Liver (tissue), 9 donors: ENCODE data around the gene RPS10. TPM values are rescaled to one million over a fixed set of nuclear protein-coding genes. Genes with fewer than 3 reads are reported as not detected.

Experiments used
- DNase-seq: peaks from one replicate; pipeline ENCODE4 v3.0.0-alpha.2; 2017; ENCODE audit warnings: low spot score
- H3K27ac ChIP-seq, 2 donors: one replicate each; pipeline ENCODE4 v1.7.0; 2013; ENCODE audit warnings: inconsistent platforms in 2 of 2, low read length in 2 of 2, control low read depth in 1 of 2, low read depth in 1 of 2, mild to moderate bottlenecking in 1 of 2
- H3K27me3 ChIP-seq, 4 donors: one replicate each; pipeline versions ENCODE4 v1.6.1 to v1.7.0; 2013; ENCODE audit warnings: low read length in 3 of 4, inconsistent platforms in 1 of 4, mild to moderate bottlenecking in 1 of 4, moderate library complexity in 1 of 4; ENCODE audit not compliant: control insufficient read depth in 4 of 4, insufficient read depth in 4 of 4
- H3K36me3 ChIP-seq, 4 donors: one replicate each; pipeline versions ENCODE4 v1.6.1 to v1.7.0; 2013; ENCODE audit warnings: low read length in 3 of 4, mild to moderate bottlenecking in 3 of 4, low read depth in 1 of 4, moderate library complexity in 1 of 4; ENCODE audit not compliant: control insufficient read depth in 4 of 4, insufficient read depth in 3 of 4
- H3K4me1 ChIP-seq, 4 donors: one replicate each; pipeline versions ENCODE4 v1.6.1 to v1.7.0; 2013; ENCODE audit warnings: low read length in 3 of 4, mild to moderate bottlenecking in 3 of 4, moderate library complexity in 1 of 4; ENCODE audit not compliant: control insufficient read depth in 4 of 4, insufficient read depth in 4 of 4
- H3K4me3 ChIP-seq, 3 donors: one replicate each; pipeline versions ENCODE4 v1.6.1 to v1.7.0; 2013; ENCODE audit warnings: low read length in 3 of 3, control low read depth in 1 of 3, low read depth in 1 of 3, mild to moderate bottlenecking in 1 of 3
- H3K9ac ChIP-seq, 2 donors: one replicate each; pipeline ENCODE4 v1.7.0; 2013; ENCODE audit warnings: low read length in 2 of 2, mild to moderate bottlenecking in 2 of 2, moderate library complexity in 2 of 2, control low read depth in 1 of 2, low read depth in 1 of 2
- H3K9me3 ChIP-seq, 4 donors: one replicate each; pipeline versions ENCODE4 v1.6.1 to v1.7.0; 2013; ENCODE audit warnings: low read length in 3 of 4; ENCODE audit not compliant: control insufficient read depth in 4 of 4
- CTCF ChIP-seq: fragments of 150-350 bp; IDR thresholded peaks from 2 replicates; pipeline ENCODE4 v1.5.1; 2017; ENCODE audit warnings: improper control_type of control experiment, low read depth, low read length; ENCODE audit not compliant: missing input control
- EGR1 ChIP-seq, 2 donors: IDR thresholded peaks; 2 replicates each; pipeline ENCODE4 v1.6.1; 2016 to 2018; ENCODE audit warnings: antibody characterized with exemption in 2 of 2, low read depth in 2 of 2
- FOXA2 ChIP-seq: IDR thresholded peaks from 2 replicates; pipeline ENCODE4 v1.6.1; 2016; ENCODE audit warnings: antibody characterized with exemption
- GABPA ChIP-seq, 2 donors: IDR thresholded peaks in 1 of 2; conservative IDR thresholded peaks in 1 of 2; 2 replicates each; pipeline ENCODE4 v1.6.1; 2016; ENCODE audit warnings: antibody characterized with exemption in 2 of 2, mild to moderate bottlenecking in 1 of 2, moderate library complexity in 1 of 2
- HNF4A ChIP-seq, 2 donors: conservative IDR thresholded peaks; 2 replicates each; pipeline ENCODE4 v1.6.1; 2016; ENCODE audit warnings: antibody characterized with exemption in 2 of 2, mild to moderate bottlenecking in 2 of 2
- RAD21 ChIP-seq, 2 donors: IDR thresholded peaks; 2 replicates each; pipeline ENCODE4 v1.6.1; 2016; ENCODE audit warnings: antibody characterized with exemption in 2 of 2, mild to moderate bottlenecking in 2 of 2
- RXRA ChIP-seq, 2 donors: IDR thresholded peaks; 2 replicates each; pipeline ENCODE4 v1.6.1; 2017 to 2018; ENCODE audit warnings: antibody characterized with exemption in 2 of 2, mild to moderate bottlenecking in 1 of 2
- SP1 ChIP-seq: IDR thresholded peaks from 2 replicates; pipeline ENCODE4 v1.6.1; 2018; ENCODE audit warnings: antibody characterized with exemption, mild to moderate bottlenecking
- TAF1 ChIP-seq: conservative IDR thresholded peaks from 2 replicates; pipeline ENCODE4 v1.6.1; 2016; ENCODE audit warnings: antibody characterized with exemption, mild to moderate bottlenecking
- ZBTB33 ChIP-seq: IDR thresholded peaks from 2 replicates; pipeline ENCODE4 v1.6.1; 2016; ENCODE audit warnings: antibody characterized with exemption
- WGBS: extraction: QIAGEN DNeasy Blood & Tissue Kit; methylation state at CpG from one replicate; pipeline ENCODE4 v1.1.7; 2013; 5-methylcytosine and 5-hydroxymethylcytosine counted together
- polyA plus RNA-seq, 2 donors: library from polyadenylated mRNA; stranded (reverse) in 1 of 2; unstranded in 1 of 2; fragments of 200-250 nt in 1 of 2; fragments of >200 nt in 1 of 2; fragmentation: Nextera tagmentation in 1 of 2; extraction: Ambion mirVana in 1 of 2; gene quantifications; one replicate each; pipeline versions ENCODE4 v1.2.1 to v1.2.3, GENCODE V29; 2013 to 2015
- total RNA-seq, 2 donors: library from RNA; depleted of rRNA; stranded (reverse); fragments of >200 nt; gene quantifications; one replicate each; pipeline ENCODE4 v1.2.3, GENCODE V29; 2014
- TF ChIP-seq, protein P1 (sequence below): IDR thresholded peaks from 2 replicates; pipeline ENCODE4 v1.6.1; 2016; ENCODE audit warnings: antibody characterized with exemption
- donor health status: healthy.
- donor health status: healthy.
- donor health status: healthy.
- donor health status: healthy.
- donor health status: healthy.

Gene RPS10
- total and polyA plus RNA-seq, 4 donors, result 294 to 970 (median 832) TPM

DNA sequence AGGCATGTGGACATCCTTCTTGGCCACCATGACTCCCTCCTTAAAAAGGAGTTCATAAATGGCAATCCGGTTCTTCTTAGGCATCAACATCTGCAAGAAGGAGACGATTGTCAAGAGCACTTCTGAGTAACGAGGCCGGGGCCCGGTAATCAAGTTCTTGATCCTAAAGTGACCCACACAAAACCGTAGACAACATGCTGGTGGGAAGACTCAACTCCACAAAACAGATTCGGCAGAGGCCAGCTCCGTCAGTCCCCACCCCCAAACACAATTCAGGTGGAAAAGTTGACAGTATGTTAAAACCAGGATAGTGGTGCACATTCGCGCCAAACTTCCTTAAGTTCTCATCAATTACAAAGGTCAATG is 754 bp downstream of the RPS10 start:
- Histone ChIP-seq H3K9ac (peak overlapping the region; percentile 77 to 94), H3K4me3 (peak overlapping the region; percentile 82 to 99 (median 96)), H3K27ac (peak overlapping the region; percentile 77 to 79), H3K4me1 (peaks cover 0 to 15% (median 3%) of the 10 kb centered on the region in 4 donors), H3K36me3 (peaks cover 8 to 41% (median 27%) of the 10 kb centered on the region in 4 donors), H3K27me3 (no peaks in the 10 kb centered on the region), H3K9me3 (no peaks in the 10 kb centered on the region)
- TF ChIP-seq RXRA (IDR thresholded peaks at IDR 0.05) (no peak), CTCF (no peak), GABPA (IDR thresholded peaks at IDR 0.05 in 1 of 2, conservative IDR thresholded peaks at IDR 0.05 in 1 of 2) (no peak), TAF1 (no peak), HNF4A (conservative IDR thresholded peaks at IDR 0.05) (no peak), ZBTB33 (no peak), RAD21 (IDR thresholded peaks at IDR 0.05) (no peak)
- 9% methylated on average over 10 of the region's 10 CpGs for WGBS
- no peak for DNase-seq

GRCh38 chr6:34424200-34425131 is 1.4 kb downstream of the RPS10 start:
- Histone ChIP-seq H3K36me3 (peaks cover 8 to 45% (median 31%) of the 10 kb centered on the region in 4 donors), H3K27me3 (no peaks in the 10 kb centered on the region), H3K27ac (no peak overlapping the region), H3K9ac (peak overlapping the region; percentile 77 to 94), H3K9me3 (no peaks in the 10 kb centered on the region), H3K4me1 (peaks cover 0 to 15% (median 3%) of the 10 kb centered on the region in 4 donors), H3K4me3 (peak overlapping the region in 2 of 3 donors; percentile 82 to 99)
- TF ChIP-seq FOXA2, result no peak
- 83% methylated on average over 19 of the region's 19 CpGs for WGBS
- DNase-seq, result no peak

DNA sequence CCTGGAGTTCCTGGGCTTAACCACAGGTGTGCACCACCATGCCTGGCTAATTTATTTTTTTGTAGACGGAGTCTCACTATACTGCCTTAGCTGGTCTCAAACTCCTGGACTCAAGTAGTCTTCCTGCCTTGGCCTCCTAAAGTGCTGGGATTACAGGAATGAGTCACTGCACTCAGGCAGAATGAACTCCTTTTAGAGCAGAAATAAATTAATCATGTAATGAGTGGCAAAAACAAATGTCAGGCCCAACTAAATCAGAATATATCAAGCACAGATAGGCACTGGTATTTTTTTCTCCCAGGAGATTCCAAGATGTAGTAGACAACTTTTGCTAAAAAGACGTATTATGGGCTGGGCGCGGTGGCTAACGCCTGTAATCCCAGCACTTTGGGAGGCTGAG is 2.6 kb downstream of the RPS10 start:
- Histone ChIP-seq H3K4me3 (no peak overlapping the region), H3K27ac (no peak overlapping the region), H3K36me3 (peaks cover 8 to 52% (median 37%) of the 10 kb centered on the region in 4 donors), H3K27me3 (no peaks in the 10 kb centered on the region), H3K9me3 (no peaks in the 10 kb centered on the region), H3K4me1 (peaks cover 0 to 15% (median 3%) of the 10 kb centered on the region in 4 donors), H3K9ac (peak overlapping the region in 1 of 2 donors; percentile 5)
- no peak for DNase-seq
- 96% methylated on average over 5 of the region's 5 CpGs for WGBS
- no peak for TF ChIP-seq FOXA2
- TF ChIP-seq, protein P1, sequence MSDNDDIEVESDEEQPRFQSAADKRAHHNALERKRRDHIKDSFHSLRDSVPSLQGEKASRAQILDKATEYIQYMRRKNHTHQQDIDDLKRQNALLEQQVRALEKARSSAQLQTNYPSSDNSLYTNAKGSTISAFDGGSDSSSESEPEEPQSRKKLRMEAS, result no peak
- no peak for TF ChIP-seq SP1
- no peak for TF ChIP-seq TAF1
- no peak for TF ChIP-seq EGR1 (IDR thresholded peaks at IDR 0.05; ENCODE audit: low read depth in 2 of 2)
